Fibroblast of peridontal ligament (primary cell): ENCODE results near the gene PRXL2B.
"Not testable (repeated sequence)": the region's sequence is repeated elsewhere in the genome, so short reads cannot be mapped to it uniquely, and the experiment has no call there.

ENCODE experiments used
- DNase-seq: peaks from one replicate; pipeline ENCODE4 v3.0.0-alpha.2; 2010; ENCODE audit errors: extremely low read depth

Gene PRXL2B

DNA sequence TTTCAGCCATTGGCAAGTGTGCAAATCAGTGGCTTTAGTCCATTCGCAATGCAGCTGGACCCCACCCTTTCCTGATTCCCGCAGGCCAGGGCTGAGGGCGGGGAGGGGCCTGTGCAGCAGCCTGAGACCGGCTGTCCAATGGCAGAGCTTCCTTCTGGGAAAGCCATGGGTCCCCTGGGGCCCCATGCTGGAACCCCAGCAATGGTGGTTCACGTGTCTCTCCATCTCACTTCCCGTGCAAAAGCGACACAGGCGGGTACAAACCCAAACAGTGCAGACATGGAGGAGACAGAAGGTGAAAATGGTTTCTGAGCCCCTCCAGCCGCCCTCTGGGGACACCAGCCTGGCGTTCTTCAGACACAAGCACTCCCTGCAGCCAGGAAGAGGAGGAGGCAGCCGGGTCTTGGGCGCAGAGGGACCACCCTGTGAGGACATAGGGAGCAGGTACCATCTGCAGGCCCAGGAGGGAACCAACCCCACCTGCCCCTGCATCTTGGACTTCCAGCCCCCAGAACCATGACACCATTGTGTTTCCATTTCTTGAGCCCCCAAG is 36.2 kb upstream of the PRXL2B start:
- not testable (repeated sequence) for DNase-seq

DNA sequence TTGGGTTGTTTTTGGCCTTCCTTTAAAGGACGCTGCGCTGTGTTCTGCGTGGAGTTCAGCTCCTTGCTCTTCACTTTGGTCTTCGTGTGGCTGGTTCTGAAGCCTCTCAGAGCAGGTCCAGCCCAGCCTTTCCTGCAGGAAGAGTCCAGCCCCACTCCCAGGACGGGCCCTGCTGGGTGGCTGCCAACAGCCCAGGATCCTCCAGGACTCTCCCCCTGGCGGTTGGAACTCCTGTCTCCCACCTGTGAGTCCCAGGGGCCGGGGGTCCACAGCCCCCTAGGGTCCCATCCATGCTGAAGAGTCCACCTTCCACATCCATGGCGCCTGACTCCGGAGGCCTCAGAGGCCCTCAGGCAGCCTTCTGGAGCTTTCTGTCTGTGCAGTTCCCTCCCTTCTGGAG is 35.0 kb upstream of the PRXL2B start:
- not testable (repeated sequence) for DNase-seq

DNA sequence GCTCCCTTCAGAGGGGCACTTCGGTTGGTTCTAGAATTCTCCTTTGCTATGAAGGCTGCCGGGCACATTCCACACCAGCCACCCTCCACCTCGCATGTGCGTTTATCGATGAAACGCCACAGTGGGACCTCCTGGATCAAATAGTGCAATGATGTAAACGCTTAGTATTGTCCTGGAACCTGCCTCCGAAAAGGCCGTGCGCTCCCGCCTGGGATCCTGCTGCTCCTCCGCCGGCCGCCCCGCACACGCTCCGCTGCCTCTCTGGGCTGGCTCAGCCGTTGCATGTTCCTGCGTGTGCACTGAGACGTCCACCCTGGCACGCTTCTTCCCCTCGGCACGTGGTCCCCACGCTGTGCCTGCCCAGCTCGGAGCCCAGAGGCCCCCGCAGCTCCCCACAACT is 34.4 kb upstream of the PRXL2B start:
- no peak for DNase-seq

DNA sequence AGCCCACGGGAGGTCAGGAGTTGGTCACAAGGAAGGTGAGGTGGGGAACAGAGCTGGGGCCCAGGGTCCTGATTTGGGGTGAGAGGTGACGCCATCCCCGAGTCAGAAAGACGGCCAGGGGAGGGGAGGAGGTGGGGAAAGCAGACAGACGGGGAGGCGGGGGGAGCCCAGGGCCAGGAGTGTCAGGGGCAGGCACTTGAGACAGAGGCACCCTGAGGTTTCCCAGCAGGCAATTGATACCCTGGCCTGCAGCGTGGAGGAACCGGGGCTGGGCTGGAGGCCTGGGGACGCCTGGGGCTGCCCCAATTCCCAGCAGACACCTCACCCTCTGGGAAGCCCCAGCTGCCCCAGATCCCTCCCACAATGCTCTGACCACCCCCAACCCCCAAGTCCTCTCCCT is 33.5 kb upstream of the PRXL2B start:
- not testable (repeated sequence) for DNase-seq

DNA sequence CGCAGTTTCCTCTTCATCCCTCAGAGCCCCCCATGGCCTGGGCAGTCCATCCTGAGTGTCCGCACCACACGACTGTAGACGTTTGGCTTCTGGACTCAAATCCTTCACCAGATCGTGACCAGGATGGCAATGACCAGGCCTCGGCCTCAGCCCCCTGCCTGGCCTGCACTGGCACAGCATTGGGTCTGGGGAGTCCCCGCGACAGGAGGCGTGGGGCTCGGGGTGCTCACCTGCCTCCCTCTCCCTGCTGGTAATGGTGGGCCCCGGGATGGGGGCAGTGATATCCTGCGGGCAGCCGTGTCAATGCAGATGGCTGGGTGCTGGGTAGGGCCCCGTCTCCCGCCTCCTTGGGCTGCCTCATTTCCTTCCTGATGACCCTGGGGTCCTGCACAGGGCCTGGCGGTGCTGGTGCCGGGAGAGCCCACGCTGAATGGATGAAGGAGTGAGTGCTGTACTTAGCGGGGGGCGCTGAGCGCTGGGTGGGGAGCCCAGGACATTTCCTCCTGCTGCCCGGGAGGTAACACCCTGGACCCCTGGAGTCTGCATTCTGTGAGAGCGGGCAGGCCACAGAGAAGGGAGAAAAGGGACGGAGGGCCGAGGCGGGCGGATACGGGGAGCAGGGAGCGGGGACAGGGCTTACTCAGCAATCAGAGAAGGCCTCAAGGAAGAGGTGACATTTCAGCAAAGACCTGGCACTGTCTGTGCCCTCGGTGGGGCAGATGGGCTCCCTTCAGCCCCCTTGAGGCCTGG is 32.5 kb upstream of the PRXL2B start:
- no peak for DNase-seq

DNA sequence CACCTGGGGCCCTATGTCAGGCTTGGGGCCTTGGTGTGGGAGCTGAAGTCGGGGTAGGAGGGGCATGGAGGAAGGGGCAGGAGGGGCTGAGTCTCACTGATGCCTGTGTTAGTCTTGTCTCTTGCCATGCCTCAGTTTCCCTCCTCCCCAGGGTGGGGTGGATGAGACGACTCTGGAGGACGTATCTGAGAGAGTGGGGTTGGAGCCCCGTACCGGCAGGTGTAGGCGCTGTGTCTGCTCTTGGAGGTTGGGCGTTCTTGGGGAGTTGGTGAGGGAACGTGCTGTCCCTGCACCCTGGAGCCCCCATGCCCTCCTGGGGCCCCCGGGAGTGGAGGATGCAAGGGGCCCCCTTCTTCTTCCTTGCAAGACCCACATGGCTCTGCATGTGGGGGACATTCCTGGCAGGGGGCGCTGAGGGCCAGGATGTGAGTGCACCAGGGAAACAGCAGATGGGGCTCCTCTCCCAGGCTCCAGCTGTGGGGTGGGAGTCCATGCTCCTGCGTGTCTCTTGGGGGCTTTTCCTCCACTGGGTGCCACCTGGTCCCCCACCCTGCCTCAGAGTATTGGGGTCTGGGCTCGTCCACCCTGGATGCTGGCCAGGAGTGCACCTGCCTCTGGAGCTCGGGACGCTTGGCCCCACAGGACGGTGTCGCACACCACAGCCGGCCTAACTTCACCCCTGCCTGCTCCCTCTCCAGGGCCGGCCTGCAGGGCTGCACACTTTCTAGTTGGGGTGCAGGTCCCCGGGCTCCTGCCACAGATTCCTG is 31.8 kb upstream of the PRXL2B start:
- DNase-seq = no peak

DNA sequence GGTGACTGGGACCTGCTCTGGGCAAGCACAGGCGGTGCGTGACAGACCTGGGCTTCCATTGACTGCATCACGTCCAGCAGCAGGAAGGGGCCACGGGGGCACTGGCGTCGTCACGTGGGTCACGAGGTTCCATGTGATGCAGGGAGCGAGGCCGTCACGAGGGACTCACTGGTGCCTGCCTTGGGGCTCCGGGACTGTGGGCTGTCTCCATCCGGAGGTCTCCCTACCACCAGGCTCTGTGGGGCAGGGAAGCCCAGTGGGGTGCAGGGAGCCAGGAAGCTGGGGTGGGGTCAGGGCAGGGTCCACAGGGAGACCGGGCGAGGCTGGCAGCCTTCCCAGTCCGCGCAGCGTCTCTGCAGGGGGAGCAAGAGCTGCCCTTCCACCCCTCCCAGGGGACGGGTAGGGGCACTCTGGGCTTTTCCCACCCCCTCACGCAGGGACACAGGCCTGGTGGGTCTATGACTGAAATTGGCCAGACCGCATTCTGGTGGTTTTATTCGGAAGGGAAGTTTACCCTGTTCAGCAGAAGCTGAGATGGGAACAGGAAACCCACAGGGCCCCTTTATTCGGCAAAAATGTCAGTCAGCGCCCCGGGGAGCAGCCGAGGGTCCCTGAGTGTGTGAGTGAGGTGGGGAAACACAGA is 30.8 kb upstream of the PRXL2B start:
- peak; percentile 39 for DNase-seq

DNA sequence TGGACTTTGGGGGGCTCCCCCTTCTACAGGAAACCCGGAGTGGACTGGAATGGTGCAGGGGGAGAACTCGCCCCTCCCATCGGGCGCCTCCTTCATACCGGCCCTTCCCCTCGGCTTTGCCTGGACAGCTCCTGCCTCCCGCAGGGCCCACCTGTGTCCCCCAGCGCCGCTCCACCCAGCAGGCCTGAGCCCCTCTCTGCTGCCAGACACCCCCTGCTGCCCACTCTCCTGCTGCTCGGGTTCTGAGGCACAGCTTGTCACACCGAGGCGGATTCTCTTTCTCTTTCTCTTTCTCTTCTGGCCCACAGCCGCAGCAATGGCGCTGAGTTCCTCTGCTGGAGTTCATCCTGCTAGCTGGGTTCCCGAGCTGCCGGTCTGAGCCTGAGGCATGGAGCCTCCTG is 30.3 kb upstream of the PRXL2B start, which contains the start of gene TNFRSF14:
Gene TNFRSF14, plus strand, starts transcription at position 95 of the 401 bp plus-strand sequence. Its CDS starts 294 bp downstream, at position 389.
- DNase-seq = peak; percentile 57

DNA sequence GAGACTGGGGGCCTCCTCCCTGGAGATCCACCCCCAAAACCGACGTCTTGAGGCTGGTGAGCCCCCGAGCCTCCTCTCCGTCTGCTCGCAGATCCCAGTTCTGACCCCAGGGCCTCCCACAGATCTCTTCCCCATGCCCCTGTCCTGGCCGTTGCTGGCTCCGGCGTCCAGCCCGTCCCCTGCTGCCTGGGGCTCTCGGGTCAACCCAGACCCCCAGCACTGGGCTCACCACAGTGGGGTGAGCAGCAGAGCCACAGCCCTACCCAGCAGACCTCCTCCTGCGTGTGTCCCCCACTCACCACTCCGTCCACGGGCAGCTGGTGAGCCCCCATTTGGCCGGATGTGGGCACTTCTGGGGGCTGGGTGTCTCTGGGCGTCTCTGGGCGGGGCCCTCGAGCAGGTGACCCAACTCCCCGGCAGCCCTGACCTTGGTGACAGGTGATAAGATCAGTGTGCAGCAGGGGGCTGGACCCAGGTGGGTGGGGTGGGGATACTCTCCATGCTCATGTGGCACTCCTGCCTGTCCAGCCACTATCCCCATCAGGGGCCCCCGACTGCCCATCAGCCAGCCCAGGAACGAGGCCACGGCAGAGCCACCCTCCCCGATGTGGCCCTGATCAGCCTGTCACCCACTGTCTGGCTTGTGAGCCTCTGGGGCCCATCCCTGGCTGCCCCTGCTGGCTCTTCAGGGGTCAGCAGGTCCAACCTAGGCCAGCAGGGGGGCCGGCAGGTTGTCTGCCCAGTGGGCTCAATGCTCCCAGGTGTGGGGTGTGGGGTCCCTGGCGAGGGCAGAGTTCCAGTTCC is 29.7 kb upstream of the PRXL2B start:
- DNase-seq = no peak

DNA sequence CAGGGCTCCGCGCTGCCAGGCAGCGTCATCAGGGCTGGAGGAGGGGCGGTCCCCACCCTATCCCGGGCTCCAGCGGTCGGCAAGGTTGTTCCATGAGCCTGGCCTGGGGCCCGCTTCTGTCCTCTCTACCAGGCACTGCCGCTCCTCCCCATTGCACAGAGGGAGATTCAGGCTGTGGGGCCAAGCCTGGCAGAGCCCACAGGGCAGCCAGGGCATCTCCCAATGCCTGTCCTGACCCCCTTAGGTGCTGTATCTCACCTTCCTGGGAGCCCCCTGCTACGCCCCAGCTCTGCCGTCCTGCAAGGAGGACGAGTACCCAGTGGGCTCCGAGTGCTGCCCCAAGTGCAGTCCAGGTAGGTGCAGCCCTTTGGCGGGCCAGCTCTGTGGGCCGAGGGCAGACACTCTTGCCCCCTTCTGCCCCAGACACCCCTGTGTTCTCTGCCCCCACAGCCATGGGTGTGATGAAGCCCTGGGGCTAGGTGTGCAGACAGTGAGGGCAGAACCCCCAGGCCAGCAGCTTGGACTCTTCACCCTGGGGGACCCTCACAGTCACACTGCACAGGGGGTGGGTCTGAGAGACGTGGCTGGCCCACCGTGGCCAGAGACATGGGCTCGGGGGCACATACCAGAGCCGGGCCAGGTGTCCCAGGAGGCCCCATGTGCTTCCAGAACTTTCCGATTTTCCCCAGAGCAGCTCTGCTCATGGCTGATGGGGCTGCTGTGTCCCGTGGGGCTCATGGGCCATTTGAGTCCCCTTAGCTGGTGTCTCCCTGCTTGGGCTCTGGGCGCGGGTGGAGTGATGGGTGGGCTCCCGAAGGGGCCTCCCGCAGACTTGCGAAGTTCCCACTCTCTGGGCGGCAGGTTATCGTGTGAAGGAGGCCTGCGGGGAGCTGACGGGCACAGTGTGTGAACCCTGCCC is 28.8 kb upstream of the PRXL2B start:
- DNase-seq = no peak

DNA sequence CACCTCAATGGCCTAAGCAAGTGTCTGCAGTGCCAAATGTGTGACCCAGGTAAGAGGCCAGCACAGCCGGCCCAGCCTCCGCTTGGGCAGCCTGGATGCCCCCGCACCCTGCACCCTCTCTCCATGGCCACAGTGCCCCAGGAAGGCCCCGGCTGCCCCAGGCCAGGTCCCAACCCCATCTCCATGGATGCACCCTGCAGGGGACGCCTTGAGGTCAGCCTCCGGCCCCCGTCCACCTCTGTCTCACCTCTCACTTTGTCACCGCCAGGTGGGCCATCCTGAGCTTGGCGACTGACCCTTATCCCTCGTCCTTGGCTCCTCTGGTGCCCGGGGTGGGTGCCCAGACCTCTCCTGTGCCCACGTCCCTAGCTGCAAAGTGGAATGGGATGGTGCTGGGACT is 28.2 kb upstream of the PRXL2B start:
- DNase-seq = no peak

DNA sequence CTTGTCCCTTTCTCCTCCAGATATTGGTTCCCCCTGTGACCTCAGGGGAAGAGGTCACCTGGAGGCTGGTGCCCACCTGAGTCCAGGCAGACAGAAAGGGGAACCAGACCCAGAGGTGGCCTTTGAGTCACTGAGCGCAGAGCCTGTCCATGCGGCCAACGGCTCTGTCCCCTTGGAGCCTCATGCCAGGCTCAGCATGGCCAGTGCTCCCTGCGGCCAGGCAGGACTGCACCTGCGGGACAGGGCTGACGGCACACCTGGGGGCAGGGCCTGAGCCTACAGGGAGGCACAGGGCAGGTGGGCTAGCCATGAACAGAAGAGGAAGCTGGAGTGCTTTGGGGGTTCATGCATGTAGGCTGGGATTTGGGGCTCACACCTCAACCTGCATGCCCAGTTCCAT is 27.7 kb upstream of the PRXL2B start:
- DNase-seq = no peak

DNA sequence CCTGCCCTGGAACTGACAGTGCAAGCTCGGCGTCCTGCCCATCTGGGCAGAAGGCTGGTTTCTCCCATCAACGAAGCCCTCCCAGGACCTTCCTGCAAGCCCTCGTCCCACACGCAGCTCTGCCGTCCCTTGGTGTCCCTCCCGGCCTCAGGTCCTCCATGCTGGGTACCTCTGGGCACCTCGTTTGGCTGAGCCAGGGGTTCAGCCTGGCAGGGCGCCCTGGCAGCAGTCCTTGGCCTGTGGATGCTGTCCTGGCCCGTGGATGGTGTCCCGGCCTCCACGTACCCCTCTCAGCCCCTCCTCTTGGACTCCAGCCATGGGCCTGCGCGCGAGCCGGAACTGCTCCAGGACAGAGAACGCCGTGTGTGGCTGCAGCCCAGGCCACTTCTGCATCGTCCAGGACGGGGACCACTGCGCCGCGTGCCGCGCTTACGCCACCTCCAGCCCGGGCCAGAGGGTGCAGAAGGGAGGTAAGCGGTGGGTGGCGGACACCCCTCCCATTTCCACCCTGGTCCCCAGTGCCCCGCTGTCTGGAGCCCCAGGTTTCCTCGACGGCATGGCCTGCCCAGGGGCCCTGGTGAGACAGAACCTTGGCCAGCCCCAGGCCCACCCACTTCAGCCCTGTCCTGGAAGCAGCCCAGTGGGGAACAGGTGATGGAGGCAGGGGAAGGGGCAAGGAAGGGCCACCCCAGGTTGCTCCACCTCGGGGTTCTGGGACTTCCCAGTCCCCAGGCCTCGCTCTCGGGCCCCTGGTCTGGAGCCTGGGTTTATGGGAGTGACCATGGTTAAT is 26.9 kb upstream of the PRXL2B start:
- no peak for DNase-seq

DNA sequence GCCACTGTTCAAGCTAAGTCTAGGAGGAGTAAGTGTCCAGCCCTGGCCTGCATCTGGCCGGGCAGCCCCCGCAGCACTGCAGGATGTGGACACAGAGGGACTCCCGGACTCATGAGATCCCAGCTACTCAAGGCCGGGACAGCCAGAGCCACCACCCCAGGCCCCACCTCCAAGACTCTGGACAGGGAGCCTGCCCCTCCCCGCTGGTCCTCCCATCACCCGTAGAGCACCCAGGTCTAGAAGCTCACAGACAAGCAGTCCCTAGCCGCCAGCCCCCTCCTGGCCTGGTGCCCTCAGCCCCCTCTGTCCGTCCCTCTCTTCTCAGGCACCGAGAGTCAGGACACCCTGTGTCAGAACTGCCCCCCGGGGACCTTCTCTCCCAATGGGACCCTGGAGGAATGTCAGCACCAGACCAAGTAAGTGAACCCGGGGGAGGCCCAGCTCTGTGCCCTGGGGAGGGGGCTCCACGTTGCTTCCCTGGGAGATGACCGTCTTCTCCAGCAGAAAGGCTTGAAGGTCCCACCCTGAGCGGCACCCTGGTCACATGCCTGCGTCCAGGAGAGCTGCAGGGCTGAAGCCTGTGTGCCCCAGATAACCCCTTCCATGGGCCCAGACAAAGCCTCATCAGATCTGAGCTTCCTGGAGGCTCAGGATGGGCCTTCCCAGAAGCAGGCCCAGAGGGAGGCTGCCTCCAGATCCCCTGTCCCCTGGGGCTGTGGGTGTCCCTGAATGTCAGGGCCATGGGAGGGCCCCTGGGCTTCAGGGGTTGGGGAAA is 26.1 kb upstream of the PRXL2B start:
- no peak for DNase-seq

DNA sequence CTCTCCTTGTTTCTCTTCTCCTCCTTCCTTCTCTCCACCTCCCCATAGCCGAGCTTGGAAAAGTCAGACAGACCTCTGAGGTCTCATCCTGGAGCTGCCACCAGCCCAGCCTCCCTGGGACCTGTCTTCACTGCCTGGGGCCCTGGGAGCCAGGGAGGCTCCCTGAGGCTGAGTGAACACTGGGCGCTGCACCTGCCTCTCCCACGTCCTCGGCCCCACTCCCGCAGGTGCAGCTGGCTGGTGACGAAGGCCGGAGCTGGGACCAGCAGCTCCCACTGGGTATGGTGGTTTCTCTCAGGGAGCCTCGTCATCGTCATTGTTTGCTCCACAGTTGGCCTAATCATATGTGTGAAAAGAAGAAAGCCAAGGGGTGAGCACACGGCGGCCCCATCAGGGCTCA is 25.1 kb upstream of the PRXL2B start:
- no peak for DNase-seq

DNA sequence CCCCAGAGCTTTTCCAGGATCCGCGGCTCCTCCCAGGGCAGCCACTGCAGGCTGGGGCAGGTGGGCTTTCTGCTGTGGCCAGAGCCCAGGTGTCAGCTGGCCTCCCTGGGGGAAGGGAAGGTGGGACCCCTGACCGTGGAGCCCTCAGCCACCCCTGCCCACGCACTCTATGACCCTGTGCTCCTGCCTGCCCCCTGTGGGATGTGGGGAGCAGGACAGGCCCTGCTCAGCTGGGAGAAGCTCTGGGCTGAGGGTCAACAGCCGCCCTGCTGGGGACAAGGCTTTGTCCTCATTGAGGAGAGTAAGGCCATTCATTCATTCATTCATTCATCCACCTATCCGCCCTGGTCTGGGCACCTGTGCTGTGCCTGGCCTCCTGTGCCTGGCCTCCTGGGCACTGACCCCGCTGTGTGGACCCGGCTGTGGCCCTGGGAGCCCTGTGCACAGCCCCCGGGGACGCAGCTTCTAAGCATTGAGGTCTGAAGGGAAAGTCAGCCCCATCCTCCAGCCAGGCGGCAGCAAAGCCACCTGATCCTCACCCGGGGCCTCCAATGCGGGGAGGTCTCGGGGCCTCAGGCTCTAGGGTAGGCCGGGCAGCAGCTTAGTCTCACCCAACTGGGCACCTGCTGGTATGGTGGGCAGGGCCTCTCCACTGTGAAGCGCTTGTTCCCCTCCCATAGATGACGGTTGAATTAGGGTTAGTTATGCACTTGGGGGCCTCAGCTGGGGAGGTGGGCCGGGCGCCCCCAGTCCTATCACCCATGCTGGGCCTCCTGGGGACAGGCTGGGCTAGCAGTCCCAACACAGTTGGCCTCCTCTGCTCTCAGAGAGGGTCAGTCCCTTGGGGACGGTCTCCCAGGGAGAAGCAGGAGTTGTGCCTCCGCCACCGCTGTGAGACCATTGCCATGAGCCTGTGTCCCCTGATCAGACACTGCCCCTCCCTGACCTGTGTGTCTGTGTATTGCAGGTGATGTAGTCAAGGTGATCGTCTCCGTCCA is 24.4 kb upstream of the PRXL2B start:
- DNase-seq = no peak

DNA sequence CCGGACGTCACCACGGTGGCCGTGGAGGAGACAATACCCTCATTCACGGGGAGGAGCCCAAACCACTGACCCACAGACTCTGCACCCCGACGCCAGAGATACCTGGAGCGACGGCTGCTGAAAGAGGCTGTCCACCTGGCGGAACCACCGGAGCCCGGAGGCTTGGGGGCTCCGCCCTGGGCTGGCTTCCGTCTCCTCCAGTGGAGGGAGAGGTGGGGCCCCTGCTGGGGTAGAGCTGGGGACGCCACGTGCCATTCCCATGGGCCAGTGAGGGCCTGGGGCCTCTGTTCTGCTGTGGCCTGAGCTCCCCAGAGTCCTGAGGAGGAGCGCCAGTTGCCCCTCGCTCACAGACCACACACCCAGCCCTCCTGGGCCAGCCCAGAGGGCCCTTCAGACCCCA is 23.4 kb upstream of the PRXL2B start:
- no peak for DNase-seq
